Measurements from ENCODE around the gene ZNF593. TPM values are rescaled to one million over a fixed set of nuclear protein-coding genes. Genes with fewer than 3 reads are reported as not detected.

Gene ZNF593
- total and polyA plus RNA-seq, 7 donors: 16.3 to 114 (median 37.2) TPM

GRCh38 chr1:26210147-26210870, 40.6 kb downstream of the ZNF593 start:
- no peaks in the 10 kb centered on the region for H3K27me3 ChIP-seq
- intact Hi-C loops (cut with DNase I): no loop called here
- 88 to 90% methylated on average over 5 of the region's 5 CpGs for WGBS, 2 donors
- H3K4me1 ChIP-seq: no peaks in the 10 kb centered on the region
- H3K36me3 ChIP-seq: no peaks in the 10 kb centered on the region
- H3K9me3 ChIP-seq: no peaks in the 10 kb centered on the region
- TF ChIP-seq CTCF (IDR thresholded peaks at IDR 0.05) (no peak), EP300 (IDR thresholded peaks at IDR 0.05) (no peak), POLR2AphosphoS5 (IDR thresholded peaks at IDR 0.05) (no peak), POLR2A (IDR thresholded peaks at IDR 0.05) (no peak)
- no peak overlapping the region for H3K27ac ChIP-seq
- H3K4me3 ChIP-seq: no peak overlapping the region
- DNase-seq: no peak

- intact Hi-C loops (cut with DNase I): no loop called here
These were observed 43.0 kb downstream of the ZNF593 start for GRCh38 chr1:26212726-26213125.

GRCh38 chr1:26213335-26213905, 43.7 kb downstream of the ZNF593 start:
- WGBS, 2 donors: 90 to 92% methylated on average over 6 of the region's 6 CpGs
- DNase-seq: no peak
- H3K9me3 ChIP-seq: no peaks in the 10 kb centered on the region
- no peak overlapping the region for H3K4me3 ChIP-seq
- no peaks in the 10 kb centered on the region for H3K36me3 ChIP-seq
- H3K27ac ChIP-seq: no peak overlapping the region
- TF ChIP-seq POLR2AphosphoS5 (IDR thresholded peaks at IDR 0.05) (no peak), POLR2A (IDR thresholded peaks at IDR 0.05) (no peak), EP300 (IDR thresholded peaks at IDR 0.05) (no peak), CTCF (IDR thresholded peaks at IDR 0.05) (no peak)
- H3K4me1 ChIP-seq: no peaks in the 10 kb centered on the region
- intact Hi-C loops (cut with DNase I): no loop called here
- no peaks in the 10 kb centered on the region for H3K27me3 ChIP-seq

More at GRCh38 chr1:26212726-26213125, 43.0 kb downstream of the ZNF593 start:
- TF ChIP-seq EP300 (IDR thresholded peaks at IDR 0.05) (no peak), POLR2AphosphoS5 (IDR thresholded peaks at IDR 0.05) (no peak), POLR2A (IDR thresholded peaks at IDR 0.05) (no peak), CTCF (IDR thresholded peaks at IDR 0.05) (no peak)
- Histone ChIP-seq H3K9me3 (no peaks in the 10 kb centered on the region), H3K27ac (no peak overlapping the region), H3K4me1 (no peaks in the 10 kb centered on the region), H3K36me3 (no peaks in the 10 kb centered on the region), H3K27me3 (no peaks in the 10 kb centered on the region), H3K4me3 (no peak overlapping the region)
- WGBS, 2 donors: 90 to 93% methylated on average over 5 of the region's 5 CpGs
- DNase-seq: no peak

GRCh38 chr1:26215246-26215645, 45.5 kb downstream of the ZNF593 start:
- Histone ChIP-seq H3K9me3 (no peaks in the 10 kb centered on the region), H3K27ac (no peak overlapping the region), H3K36me3 (no peaks in the 10 kb centered on the region), H3K27me3 (peaks cover 0 to 3% (median 0%) of the 10 kb centered on the region in 3 donors), H3K4me3 (no peak overlapping the region), H3K4me1 (no peaks in the 10 kb centered on the region)
- no peak for DNase-seq
- 52 to 55% methylated on average over 3 of the region's 3 CpGs for WGBS, 2 donors
- TF ChIP-seq POLR2A (IDR thresholded peaks at IDR 0.05): no peak
- no peak for TF ChIP-seq POLR2AphosphoS5 (IDR thresholded peaks at IDR 0.05)
- no peak for TF ChIP-seq EP300 (IDR thresholded peaks at IDR 0.05)
- TF ChIP-seq CTCF (IDR thresholded peaks at IDR 0.05): no peak
- intact Hi-C loops (cut with DNase I): no loop called here

Data from sigmoid colon (tissue), 7 donors.